GM19099 (cell line): ENCODE measurements around the gene SLCO4A1.

Source experiments
- POLR2A ChIP-seq: IDR thresholded peaks from 3 replicates; pipeline ENCODE4 v1.6.1; 2011; ENCODE audit warnings: low read depth; ENCODE audit not compliant: insufficient read length; ENCODE audit errors: extremely low read depth

SLCO4A1 gene

DNA sequence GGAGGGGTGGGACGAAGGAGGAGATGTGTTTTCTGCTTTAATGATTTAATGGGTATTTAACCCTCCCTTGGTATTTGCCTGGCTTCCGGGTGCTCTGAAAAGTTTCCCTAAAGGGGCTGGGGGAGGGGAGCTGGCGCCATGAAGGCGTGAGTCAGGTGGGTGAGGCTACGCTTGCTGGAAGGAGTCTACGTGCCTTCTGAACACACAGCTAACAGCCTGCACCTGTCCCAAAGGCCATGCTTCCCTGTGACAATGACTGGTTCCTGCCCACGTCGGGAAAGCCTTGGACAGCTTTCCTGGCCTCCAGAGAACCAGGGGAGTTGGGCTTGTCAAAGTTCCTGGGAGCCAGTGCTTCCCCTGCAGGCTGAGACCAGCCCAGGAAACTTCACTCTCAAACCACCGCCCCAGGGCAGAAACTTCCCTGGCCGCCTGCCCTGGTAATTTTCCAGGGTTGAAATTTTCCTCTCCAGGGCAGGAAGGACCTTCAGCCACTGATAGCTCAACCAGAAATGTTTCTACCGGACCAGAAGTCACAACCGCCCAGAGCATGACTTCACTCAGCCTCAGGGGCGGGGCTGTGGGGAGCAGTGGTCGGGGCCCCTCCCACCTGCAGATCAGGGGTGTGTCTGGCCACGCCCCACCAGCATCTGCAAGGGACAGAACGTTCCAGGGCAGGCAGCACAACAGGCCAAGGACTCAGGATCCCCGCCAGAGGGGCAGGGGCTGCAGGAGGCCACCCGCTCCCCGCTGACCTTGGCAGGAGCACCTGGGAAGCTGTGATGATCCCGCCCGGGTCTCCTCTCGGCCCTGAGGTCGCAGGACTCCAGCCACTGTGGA, 18.6 kb upstream of the SLCO4A1 start:
- peak; percentile 71 for TF ChIP-seq POLR2A

DNA sequence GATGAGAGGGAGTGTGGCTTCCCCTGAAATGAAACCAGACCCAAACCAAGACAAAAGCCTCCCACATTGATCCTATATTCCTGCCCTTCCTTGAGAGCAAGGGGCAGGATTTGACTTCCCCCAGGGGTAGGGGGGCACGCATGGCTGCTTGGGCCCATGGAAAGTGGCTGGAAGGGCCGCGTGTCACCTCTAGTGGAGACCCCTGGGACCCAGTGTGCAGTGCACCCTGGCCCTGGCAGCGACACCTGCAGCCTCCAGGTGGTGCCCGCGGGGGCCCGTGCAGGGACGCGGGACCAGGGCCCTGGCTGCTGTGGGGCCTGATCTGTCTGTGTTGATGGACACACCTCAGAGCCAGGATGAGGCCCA, 18.0 kb upstream of the SLCO4A1 start:
- TF ChIP-seq POLR2A: no peak

- TF ChIP-seq POLR2A: no peak
Observed at GRCh38 chr20:62624719-62625453, 17.4 kb upstream of the SLCO4A1 start.

DNA sequence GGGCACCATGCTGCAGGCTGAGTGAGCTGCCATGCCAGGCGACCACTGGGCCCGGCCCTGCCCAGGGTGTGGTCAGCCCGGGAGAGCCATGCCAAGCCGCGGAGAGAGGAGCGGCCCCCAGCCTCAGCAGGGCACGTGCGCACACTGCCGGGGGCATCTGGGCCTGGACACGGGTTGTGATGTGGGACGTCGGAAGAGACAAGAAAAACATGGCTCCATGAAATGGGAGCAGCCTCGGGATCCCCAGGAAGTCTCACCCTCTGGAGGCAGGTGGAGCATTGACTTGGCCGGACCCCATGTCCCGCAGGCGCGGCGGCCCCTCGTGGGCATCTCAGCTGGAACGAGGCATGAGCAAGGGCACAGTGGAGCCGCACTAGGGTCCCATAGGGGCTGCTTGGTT, 16.8 kb upstream of the SLCO4A1 start:
- no peak for TF ChIP-seq POLR2A

- no peak for TF ChIP-seq POLR2A
Observed at GRCh38 chr20:62625921-62626547, 16.3 kb upstream of the SLCO4A1 start.

GRCh38 chr20:62627901-62628612, 14.2 kb upstream of the SLCO4A1 start:
- TF ChIP-seq POLR2A: no peak

- no peak for TF ChIP-seq POLR2A
Observed at GRCh38 chr20:62628691-62629090, 13.6 kb upstream of the SLCO4A1 start.

GRCh38 chr20:62629864-62630470, 12.3 kb upstream of the SLCO4A1 start:
- no peak for TF ChIP-seq POLR2A

- no peak for TF ChIP-seq POLR2A
Observed at GRCh38 chr20:62631336-62632308, 10.7 kb upstream of the SLCO4A1 start.

DNA sequence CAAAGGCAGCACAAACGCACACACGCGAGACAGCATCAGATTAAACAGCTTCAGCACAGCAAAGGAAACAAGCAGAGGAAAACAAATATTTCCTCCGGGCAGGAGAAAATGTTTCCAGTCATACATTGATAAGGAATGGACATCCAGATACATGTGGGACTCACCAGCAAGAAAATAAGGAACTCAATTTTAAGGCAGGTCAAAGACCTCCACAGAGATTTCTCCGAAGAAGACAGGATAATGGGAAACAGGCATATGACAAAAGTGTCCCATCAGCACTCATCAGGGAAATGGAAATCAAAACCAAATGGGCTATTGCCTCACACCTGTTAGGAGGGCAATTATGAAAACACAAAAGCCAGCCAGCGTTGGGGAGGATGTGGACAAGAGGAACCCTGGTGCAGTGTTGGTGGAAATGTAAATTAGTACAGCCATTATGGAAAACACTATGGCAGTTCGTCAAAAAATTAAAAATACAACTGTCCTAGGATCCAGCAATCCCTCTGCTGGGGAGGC, 9.7 kb upstream of the SLCO4A1 start:
- no peak for TF ChIP-seq POLR2A

DNA sequence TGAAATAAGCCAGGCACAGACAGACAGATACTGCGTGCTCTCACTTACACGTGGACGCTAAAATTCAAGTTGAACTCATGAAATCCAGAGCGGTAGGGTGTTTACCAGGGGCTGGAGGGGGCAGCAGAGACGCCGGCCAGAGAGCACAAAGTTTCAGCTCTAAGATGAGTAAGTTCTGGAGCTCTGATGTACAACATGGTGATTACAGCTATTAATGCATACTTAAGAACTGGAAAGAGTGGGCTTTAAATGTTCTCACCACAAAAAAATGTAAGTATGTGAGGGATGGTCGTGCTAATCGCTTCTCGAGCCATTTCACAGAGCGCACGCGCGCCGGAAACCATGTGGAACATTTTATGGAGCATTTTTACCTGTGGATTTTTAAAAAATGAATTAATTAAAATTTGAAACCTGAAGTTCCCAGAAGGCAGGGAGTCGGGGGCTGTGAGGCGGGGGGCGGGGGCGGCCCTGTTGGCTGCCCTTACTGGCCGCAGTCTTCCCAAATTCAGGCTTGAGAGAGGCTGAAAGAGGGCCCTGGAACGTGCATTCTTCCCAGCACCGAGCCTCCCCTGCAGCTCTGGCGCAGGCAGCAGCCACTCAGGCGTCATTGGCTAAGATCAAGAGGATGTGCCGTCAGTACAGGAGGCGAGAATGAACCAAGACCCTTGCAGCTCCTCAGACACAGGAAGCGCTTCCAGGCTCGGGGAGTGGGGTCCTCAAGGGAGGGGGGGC, 8.5 kb upstream of the SLCO4A1 start:
- TF ChIP-seq POLR2A: no peak

GRCh38 chr20:62634330-62634967, 7.9 kb upstream of the SLCO4A1 start:
- TF ChIP-seq POLR2A: no peak
